Stomach (tissue), 9 donors: ENCODE results near the gene CYTIP. TPM values are rescaled to one million over a fixed set of nuclear protein-coding genes. Genes with fewer than 3 reads are reported as not detected.

Experiments used
- DNase-seq, 2 donors: peaks; one replicate each; pipeline versions ENCODE4 v3.0.0 to v3.0.0-alpha.2; 2013 to 2019
- H3K27ac ChIP-seq, 5 donors: fragments of 200-600 bp in 4 of 5; sonication (generic) in 4 of 5; one replicate each; pipeline ENCODE4 v1.5.1; 2013 to 2019; ENCODE audit warnings: mild to moderate bottlenecking in 1 of 5, moderate library complexity in 1 of 5
- H3K27me3 ChIP-seq, 3 donors: fragments of 200-600 bp; sonication (generic); one replicate each; pipeline ENCODE4 v1.5.1; 2017 to 2019; ENCODE audit warnings: mixed run types in 1 of 3
- H3K36me3 ChIP-seq, 4 donors: fragments of 200-600 bp; sonication (generic); 1 replicate in 3 of 4; 2 replicates in 1 of 4; pipeline ENCODE4 v1.5.1; 2016 to 2019
- H3K4me1 ChIP-seq, 4 donors: fragments of 200-600 bp; sonication (generic); one replicate each; pipeline ENCODE4 v1.5.1; 2016 to 2019
- H3K4me3 ChIP-seq, 4 donors: fragments of 200-600 bp; sonication (generic) in 3 of 4; one replicate each; pipeline ENCODE4 v1.5.1; 2016 to 2019; ENCODE audit warnings: mild to moderate bottlenecking in 1 of 4
- H3K9me3 ChIP-seq, 4 donors: fragments of 200-600 bp; sonication (generic); one replicate each; pipeline ENCODE4 v1.5.1; 2016 to 2019
- EP300 ChIP-seq: sonication (generic); formaldehyde crosslinking; IDR thresholded peaks from one replicate; pipeline ENCODE4 v1.6.1; 2017; ENCODE audit warnings: antibody characterized with exemption
- POLR2A ChIP-seq, 4 donors: fragments of 450-650 bp; IDR thresholded peaks; one replicate each; pipeline ENCODE4 v1.6.1; 2016; ENCODE audit warnings: antibody characterized with exemption in 4 of 4, control low read depth in 2 of 4, mild to moderate bottlenecking in 1 of 4, moderate library complexity in 1 of 4
- POLR2AphosphoS5 ChIP-seq, 3 donors: sonication (generic); formaldehyde crosslinking; IDR thresholded peaks; one replicate each; pipeline ENCODE4 v1.6.1; 2016; ENCODE audit warnings: antibody characterized with exemption in 3 of 3
- WGBS, 5 donors: extraction: QIAGEN DNeasy Blood & Tissue Kit in 3 of 5; methylation state at CpG; one replicate each; pipeline versions ENCODE4 v1.1.5 to v1.1.7; 2013 to 2018; 5-methylcytosine and 5-hydroxymethylcytosine counted together
- intact Hi-C: fragments of 100-400 bp; cut with DNase I; formaldehyde crosslinking; loops from one replicate; pipeline ENCODE4 v1.15.1; 2023; ENCODE audit warnings: low total_unique reads
- polyA plus RNA-seq, 3 donors: library from polyadenylated mRNA; stranded (reverse); fragments of 200-250 nt; gene quantifications; one replicate each; pipeline ENCODE4 v1.2.3, GENCODE V29; 2013
- total RNA-seq, 5 donors: library from RNA; depleted of rRNA; stranded (reverse); fragments of >200 nt; gene quantifications; one replicate each; pipeline versions ENCODE4 v1.1.0 to v1.2.3, GENCODE V29; 2014 to 2016
- TF ChIP-seq, protein P1 (sequence below), 7 experiments: fragments of 450-650 bp in 4 of 7; fragments of 200-600 bp in 3 of 7; sonication (generic) in 3 of 7; IDR thresholded peaks; one replicate each; pipeline ENCODE4 v1.5.1; 2016 to 2019; ENCODE audit warnings: antibody characterized with exemption in 7 of 7, control low read depth in 2 of 7, mild to moderate bottlenecking in 1 of 7
- donor health status: healthy with polysubstance abuse.
- donor health status: Bipolar disorder and iron deficiency.
- donor health status: healthy.

The CYTIP gene
- total and polyA plus RNA-seq, 8 donors, result 5.3 to 30.7 (median 17.4) TPM; not detected in 1

DNA sequence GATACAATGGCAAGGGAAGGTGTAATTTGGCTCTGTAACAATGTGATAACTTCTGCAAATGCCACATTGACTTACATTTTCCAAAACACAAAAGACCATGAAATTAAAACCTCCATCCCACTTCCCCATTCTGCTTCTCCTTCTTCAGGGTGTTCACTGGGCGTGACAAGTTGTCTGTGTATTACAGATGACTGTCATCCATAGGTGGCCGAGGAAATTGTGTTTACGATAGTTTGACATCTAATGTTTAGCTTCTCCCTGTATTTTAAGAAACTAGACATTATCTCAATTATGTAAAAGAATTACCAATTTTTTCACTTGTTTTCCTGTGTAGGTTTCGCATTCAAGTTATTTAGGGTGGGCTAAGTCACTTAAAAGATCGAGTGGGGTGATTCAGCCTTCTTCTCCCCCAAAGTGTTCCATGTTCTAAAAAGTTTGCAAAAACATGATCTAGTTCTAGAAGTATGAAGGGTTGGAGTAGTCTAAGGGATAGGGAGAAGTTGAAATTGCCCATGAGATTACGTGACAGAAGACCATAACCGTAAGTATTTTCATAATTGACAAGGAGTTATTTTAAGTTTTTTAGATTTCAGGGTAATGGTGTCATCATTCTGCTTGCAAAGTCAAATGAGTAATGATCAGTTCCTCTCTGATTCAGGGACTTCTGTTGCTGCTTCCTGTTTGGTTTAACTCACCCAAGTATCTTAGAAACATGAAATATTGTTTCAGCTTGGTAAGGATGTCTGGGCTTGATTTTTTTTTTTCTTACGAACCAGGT lies 25.2 kb upstream of the CYTIP start:
- Histone ChIP-seq H3K27ac (peak overlapping the region; percentile 62 to 87 (median 65)), H3K36me3 (no peaks in the 10 kb centered on the region), H3K4me1 (peaks cover 0 to 31% (median 21%) of the 10 kb centered on the region in 4 donors), H3K27me3 (no peaks in the 10 kb centered on the region), H3K4me3 (no peak overlapping the region), H3K9me3 (no peaks in the 10 kb centered on the region)
- TF ChIP-seq POLR2AphosphoS5 (IDR thresholded peaks at IDR 0.05) (peak in 1 of 3 donors; percentile 23), POLR2A (IDR thresholded peaks at IDR 0.05) (no peak)
- DNase-seq, result peak in 1 of 2 donors; percentile 51
- intact Hi-C loops, result no loop called here
- 30 to 60% (median 42%) methylated on average over 8 of the region's 8 CpGs for WGBS, 5 donors

DNA sequence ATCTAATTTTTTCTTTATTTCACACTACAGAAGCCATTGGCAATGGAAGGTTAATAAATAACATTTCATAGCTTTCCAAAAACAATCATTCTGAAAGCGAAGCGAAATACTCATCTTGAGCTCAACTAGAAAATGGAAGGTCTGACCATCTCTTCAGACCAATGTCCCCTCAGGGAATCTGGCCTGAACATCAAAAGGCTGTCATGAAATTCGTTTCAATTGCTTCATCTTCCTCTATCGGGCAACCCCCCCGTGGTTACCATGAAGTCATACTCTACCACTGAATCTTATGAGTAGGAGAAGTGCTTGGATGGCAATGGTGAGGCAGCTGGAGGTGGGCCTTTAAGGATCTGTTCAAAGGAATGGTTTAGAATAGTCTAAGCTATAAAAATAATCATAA lies 22.9 kb upstream of the CYTIP start:
- Histone ChIP-seq H3K4me1 (peaks cover 0 to 31% (median 21%) of the 10 kb centered on the region in 4 donors), H3K36me3 (no peaks in the 10 kb centered on the region), H3K4me3 (no peak overlapping the region), H3K27me3 (no peaks in the 10 kb centered on the region), H3K27ac (no peak overlapping the region), H3K9me3 (no peaks in the 10 kb centered on the region)
- 85 to 94% (median 87%) methylated on average over 5 of the region's 5 CpGs for WGBS, 5 donors
- DNase-seq, result no peak
- no peak for TF ChIP-seq EP300
- TF ChIP-seq, protein P1, sequence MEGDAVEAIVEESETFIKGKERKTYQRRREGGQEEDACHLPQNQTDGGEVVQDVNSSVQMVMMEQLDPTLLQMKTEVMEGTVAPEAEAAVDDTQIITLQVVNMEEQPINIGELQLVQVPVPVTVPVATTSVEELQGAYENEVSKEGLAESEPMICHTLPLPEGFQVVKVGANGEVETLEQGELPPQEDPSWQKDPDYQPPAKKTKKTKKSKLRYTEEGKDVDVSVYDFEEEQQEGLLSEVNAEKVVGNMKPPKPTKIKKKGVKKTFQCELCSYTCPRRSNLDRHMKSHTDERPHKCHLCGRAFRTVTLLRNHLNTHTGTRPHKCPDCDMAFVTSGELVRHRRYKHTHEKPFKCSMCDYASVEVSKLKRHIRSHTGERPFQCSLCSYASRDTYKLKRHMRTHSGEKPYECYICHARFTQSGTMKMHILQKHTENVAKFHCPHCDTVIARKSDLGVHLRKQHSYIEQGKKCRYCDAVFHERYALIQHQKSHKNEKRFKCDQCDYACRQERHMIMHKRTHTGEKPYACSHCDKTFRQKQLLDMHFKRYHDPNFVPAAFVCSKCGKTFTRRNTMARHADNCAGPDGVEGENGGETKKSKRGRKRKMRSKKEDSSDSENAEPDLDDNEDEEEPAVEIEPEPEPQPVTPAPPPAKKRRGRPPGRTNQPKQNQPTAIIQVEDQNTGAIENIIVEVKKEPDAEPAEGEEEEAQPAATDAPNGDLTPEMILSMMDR (IDR thresholded peaks at IDR 0.05), result no peak
- no peak for TF ChIP-seq POLR2AphosphoS5 (IDR thresholded peaks at IDR 0.05)
- no peak for TF ChIP-seq POLR2A (IDR thresholded peaks at IDR 0.05)
- intact Hi-C loops, result no loop called here

DNA sequence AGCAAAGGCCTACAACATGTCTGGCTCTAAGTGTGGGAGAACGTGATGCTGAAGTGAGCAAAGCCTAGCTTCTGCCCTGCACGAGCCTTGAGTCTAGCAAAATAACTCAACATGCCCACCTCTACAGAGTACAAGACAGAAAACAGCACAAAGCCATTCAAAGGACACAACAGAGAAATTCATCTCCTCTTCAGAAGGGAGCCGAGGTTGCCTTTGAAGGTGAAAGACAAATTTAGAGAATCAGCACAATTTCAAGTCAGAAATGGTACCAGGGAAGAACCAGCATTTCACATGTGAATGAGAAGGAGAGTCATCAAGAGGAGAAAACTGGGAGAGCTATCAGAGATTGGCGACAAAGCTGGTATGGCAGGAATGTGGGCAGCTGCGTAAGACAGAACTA lies 21.7 kb upstream of the CYTIP start:
- H3K9me3 ChIP-seq, result no peaks in the 10 kb centered on the region
- TF ChIP-seq POLR2A (IDR thresholded peaks at IDR 0.05) (no peak), EP300 (no peak), POLR2AphosphoS5 (IDR thresholded peaks at IDR 0.05) (no peak)
- TF ChIP-seq, protein P1 (IDR thresholded peaks at IDR 0.05), result no peak
- DNase-seq, result no peak
- intact Hi-C loops, result no loop called here
- no peak overlapping the region for H3K4me3 ChIP-seq
- H3K36me3 ChIP-seq, result no peaks in the 10 kb centered on the region
- no peak overlapping the region for H3K27ac ChIP-seq
- H3K4me1 ChIP-seq, result peaks cover 0 to 30% (median 17%) of the 10 kb centered on the region in 4 donors
- H3K27me3 ChIP-seq, result no peaks in the 10 kb centered on the region
- 76 to 91% (median 85%) methylated on average over 5 of the region's 5 CpGs for WGBS, 5 donors

DNA sequence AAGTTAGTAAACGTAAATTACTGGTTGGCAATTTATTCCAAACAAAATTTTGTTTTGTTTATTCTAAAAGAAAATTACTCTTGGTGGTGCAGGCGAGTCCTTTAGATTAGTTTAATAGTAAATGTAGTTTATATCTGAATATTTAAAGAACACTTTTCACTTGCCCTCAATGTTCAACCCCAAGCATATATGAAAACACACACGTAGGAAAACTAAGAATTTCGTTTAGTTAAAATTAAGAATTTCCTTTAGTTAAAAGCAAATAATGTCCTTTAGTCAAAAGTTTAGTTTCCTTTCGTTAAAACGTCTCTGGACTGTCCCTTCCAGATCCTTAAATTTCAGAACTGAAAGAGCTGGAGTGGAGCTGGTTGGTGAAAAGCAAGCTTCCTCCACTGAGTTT lies 19.1 kb upstream of the CYTIP start:
- H3K9me3 ChIP-seq, result no peaks in the 10 kb centered on the region
- TF ChIP-seq EP300 (no peak), POLR2A (IDR thresholded peaks at IDR 0.05) (no peak), POLR2AphosphoS5 (IDR thresholded peaks at IDR 0.05) (no peak)
- TF ChIP-seq, protein P1 (IDR thresholded peaks at IDR 0.05), result no peak
- WGBS, 5 donors, result 73 to 85% (median 80%) methylated on average over 6 of the region's 6 CpGs
- peaks cover 0 to 17% (median 15%) of the 10 kb centered on the region in 4 donors for H3K4me1 ChIP-seq
- no peak overlapping the region for H3K27ac ChIP-seq
- H3K27me3 ChIP-seq, result no peaks in the 10 kb centered on the region
- intact Hi-C loops, result no loop called here
- no peaks in the 10 kb centered on the region for H3K36me3 ChIP-seq
- H3K4me3 ChIP-seq, result no peak overlapping the region
- DNase-seq, result no peak

DNA sequence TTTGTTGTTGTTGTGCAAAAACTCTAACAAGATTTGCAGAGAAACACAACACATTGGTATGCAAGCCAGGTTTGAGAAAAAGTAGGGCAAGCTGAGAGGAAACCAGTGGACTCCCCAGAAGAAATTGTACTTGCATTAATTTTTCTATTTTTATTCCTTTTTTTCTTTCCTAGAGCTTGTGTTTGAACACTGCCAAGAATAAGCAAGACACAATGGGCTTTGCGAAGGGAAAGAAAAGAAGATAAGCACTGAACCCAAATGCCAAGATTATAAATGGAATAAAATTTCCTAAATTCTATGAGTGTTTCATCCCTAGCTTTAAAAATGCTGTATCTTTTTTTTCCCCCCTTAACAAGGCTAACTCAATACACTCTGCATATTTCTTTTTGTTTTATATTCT lies 17.0 kb upstream of the CYTIP start:
- H3K4me3 ChIP-seq, result no peak overlapping the region
- H3K4me1 ChIP-seq, result peaks cover 0 to 17% (median 13%) of the 10 kb centered on the region in 4 donors
- H3K36me3 ChIP-seq, result no peaks in the 10 kb centered on the region
- 37 to 58% (median 44%) methylated on average over 1 of the region's 1 CpG for WGBS, 5 donors
- peak overlapping the region in 2 of 5 donors; percentile 57 to 58 for H3K27ac ChIP-seq
- intact Hi-C loops, result no loop called here
- no peaks in the 10 kb centered on the region for H3K9me3 ChIP-seq
- H3K27me3 ChIP-seq, result no peaks in the 10 kb centered on the region
- no peak for DNase-seq
- TF ChIP-seq, protein P1 (IDR thresholded peaks at IDR 0.05), result no peak
- TF ChIP-seq EP300, result no peak
- TF ChIP-seq POLR2A (IDR thresholded peaks at IDR 0.05), result no peak
- TF ChIP-seq POLR2AphosphoS5 (IDR thresholded peaks at IDR 0.05), result no peak
